Keratinocyte (primary cell): Measurements from ENCODE around the gene UVSSA.
"Not testable (repeated sequence)": the region's sequence is repeated elsewhere in the genome, so short reads cannot be mapped to it uniquely, and the experiment has no call there.

Experiments
- CTCF ChIP-seq, 3 experiments: IDR thresholded peaks in 1 of 3; conservative IDR thresholded peaks in 1 of 3; optimal IDR thresholded peaks in 1 of 3; 2 replicates in 2 of 3; 3 replicates in 1 of 3; pipeline versions ENCODE3 to v1.5.1; 2011; ENCODE audit warnings: low read length in 3 of 3, mild to moderate bottlenecking in 3 of 3, moderate library complexity in 2 of 3, control low read depth in 1 of 3, inconsistent platforms in 1 of 3; ENCODE audit not compliant: insufficient read depth in 2 of 3; ENCODE audit errors: extremely low read depth in 1 of 3
- EZH2 ChIP-seq: IDR thresholded peaks from one replicate; pipeline ENCODE4 v1.6.1; 2012; ENCODE audit warnings: inconsistent platforms, mild to moderate bottlenecking, low read length, moderate library complexity

GRCh38 chr4:1335193-1335883 is 11.7 kb upstream of the UVSSA start:
- TF ChIP-seq CTCF (optimal IDR thresholded peaks at IDR 0.05 in 1 of 3, IDR thresholded peaks at IDR 0.05 in 1 of 3, conservative IDR thresholded peaks at IDR 0.05 in 1 of 3; ENCODE audit: extremely low read depth in 1 of 3, insufficient read depth in 2 of 3, low read length in 3 of 3); EZH2: not testable (repeated sequence)
